Neural cell (in vitro differentiated cells): ENCODE measurements around the gene ELK4. TPM values are rescaled to one million over a fixed set of nuclear protein-coding genes. Genes with fewer than 3 reads are reported as not detected.

ENCODE experiments used
- H2AFZ ChIP-seq: fragments of 200-600, 300-800 bp; sonication (generic), shearing (Covaris generic); 2 replicates; pipeline ENCODE4 v1.6.0; 2014; ENCODE audit warnings: low read depth, mild to moderate bottlenecking, antibody characterized with exemption, low read length, moderate library complexity
- H3F3A ChIP-seq: fragments of 200-600 bp; shearing (Covaris generic); 2 replicates; pipeline ENCODE4 v1.6.1; 2016; ENCODE audit warnings: mild to moderate bottlenecking, moderate library complexity, mixed read lengths, antibody characterized with exemption, low read length; ENCODE audit not compliant: insufficient read depth, poor library complexity, severe bottlenecking
- H3K27ac ChIP-seq: fragments of 200-600, 300-800 bp; sonication (generic), shearing (Covaris generic); 2 replicates; pipeline ENCODE4 v1.5.1; 2014; ENCODE audit warnings: mild to moderate bottlenecking, low read length, moderate library complexity
- H3K27me3 ChIP-seq: fragments of 300-800, 200-600 bp; sonication (generic), shearing (Covaris generic); 2 replicates; pipeline ENCODE4 v1.6.0; 2014; ENCODE audit warnings: mild to moderate bottlenecking, low read depth, low read length, moderate library complexity; ENCODE audit not compliant: insufficient read depth
- H3K36me3 ChIP-seq: fragments of 300-800, 200-600 bp; sonication (generic), shearing (Covaris generic); 2 replicates; pipeline ENCODE4 v1.5.1; 2014; ENCODE audit warnings: mild to moderate bottlenecking, antibody characterized with exemption, low read length, moderate library complexity; ENCODE audit not compliant: insufficient read depth
- H3K4me2 ChIP-seq: fragments of 300-800, 200-600 bp; sonication (generic), shearing (Covaris generic); 2 replicates; pipeline ENCODE4 v1.6.0; 2014; ENCODE audit warnings: mild to moderate bottlenecking, low read length
- H3K4me3 ChIP-seq: fragments of 300-800, 200-600 bp; sonication (generic), shearing (Covaris generic); 2 replicates; pipeline ENCODE4 v1.5.1; 2014; ENCODE audit warnings: mild to moderate bottlenecking, low read length, moderate library complexity
- H3K79me2 ChIP-seq: fragments of 200-600 bp; shearing (Covaris generic); replicated peaks from 2 replicates; pipeline ENCODE4 v1.6.0; 2014; ENCODE audit warnings: mild to moderate bottlenecking, low read length, moderate library complexity; ENCODE audit not compliant: insufficient read depth
- H3K9ac ChIP-seq: fragments of 300-800, 200-600 bp; sonication (generic), shearing (Covaris generic); 2 replicates; pipeline ENCODE4 v1.6.1; 2016; ENCODE audit warnings: mild to moderate bottlenecking, low read length, mixed read lengths
- H3K9me2 ChIP-seq: fragments of 200-600 bp; shearing (Covaris generic); 2 replicates; pipeline ENCODE4 v1.6.1; 2016; ENCODE audit warnings: mild to moderate bottlenecking, low read length, mixed read lengths; ENCODE audit not compliant: insufficient read depth
- H3K9me3 ChIP-seq: fragments of 200-600, 300-800 bp; sonication (generic), shearing (Covaris generic); 2 replicates; pipeline ENCODE4 v1.6.1; 2016; ENCODE audit warnings: mild to moderate bottlenecking, mixed run types, low read length, moderate library complexity, mixed read lengths
- H4K20me1 ChIP-seq: fragments of 200-600 bp; shearing (Covaris generic); 2 replicates; pipeline ENCODE4 v1.6.1; 2016; ENCODE audit warnings: mild to moderate bottlenecking, mixed run types; ENCODE audit not compliant: insufficient read depth
- CTCF ChIP-seq: fragments of 450-650 bp; IDR thresholded peaks from 2 replicates; pipeline ENCODE4 v1.5.1; 2014; ENCODE audit warnings: antibody characterized with exemption, mild to moderate bottlenecking, moderate library complexity; ENCODE audit not compliant: poor library complexity, severe bottlenecking
- EP300 ChIP-seq: fragments of 450-650 bp; conservative IDR thresholded peaks from 2 replicates; pipeline ENCODE4 v1.6.1; 2014; ENCODE audit warnings: antibody characterized with exemption, mild to moderate bottlenecking, moderate library complexity; ENCODE audit not compliant: poor library complexity, severe bottlenecking
- EZH2 ChIP-seq: fragments of 200-600, 300-800 bp; shearing (Covaris generic), sonication (generic); IDR thresholded peaks from 2 replicates; pipeline ENCODE4 v1.6.1; 2014; ENCODE audit warnings: antibody characterized with exemption, low read length, borderline replicate concordance, mild to moderate bottlenecking; ENCODE audit not compliant: insufficient read depth, poor library complexity, severe bottlenecking
- MXI1 ChIP-seq: fragments of 450-650 bp; conservative IDR thresholded peaks from 2 replicates; pipeline ENCODE4 v1.6.1; 2014; ENCODE audit warnings: antibody characterized with exemption, mild to moderate bottlenecking; ENCODE audit not compliant: poor library complexity, severe bottlenecking
- POLR2AphosphoS5 ChIP-seq: IDR thresholded peaks from 2 replicates; pipeline ENCODE4 v1.6.1; 2012
- RAD21 ChIP-seq: fragments of 450-650 bp; conservative IDR thresholded peaks from 2 replicates; pipeline ENCODE4 v1.6.1; 2014; ENCODE audit warnings: antibody characterized with exemption, mild to moderate bottlenecking, moderate library complexity
- REST ChIP-seq: IDR thresholded peaks from 2 replicates; pipeline ENCODE4 v1.6.1; 2012; ENCODE audit warnings: borderline replicate concordance
- SMC3 ChIP-seq: fragments of 450-650 bp; conservative IDR thresholded peaks from 2 replicates; pipeline ENCODE4 v1.6.1; 2014; ENCODE audit warnings: antibody characterized with exemption, mild to moderate bottlenecking, moderate library complexity; ENCODE audit not compliant: poor library complexity
- TAF1 ChIP-seq: IDR thresholded peaks from 2 replicates; pipeline ENCODE4 v1.6.1; 2012; ENCODE audit warnings: low read depth
- polyA plus RNA-seq: library from polyadenylated mRNA; depleted of rRNA; stranded (reverse); fragments of >200 nt; gene quantifications from 2 replicates; pipeline ENCODE4 v1.2.3, GENCODE V29; 2014

Gene ELK4
- polyA plus RNA-seq, 1 donor from 2014 or later: 10.0 TPM

- H4K20me1 ChIP-seq: no peaks in the 10 kb centered on the region
- no peak overlapping the region for H3K4me2 ChIP-seq
- no peak overlapping the region for H3K4me3 ChIP-seq
- no peak for TF ChIP-seq RAD21
- H3K27me3 ChIP-seq: no peaks in the 10 kb centered on the region
- no peak overlapping the region for H2AFZ ChIP-seq
- no peaks in the 10 kb centered on the region for H3F3A ChIP-seq
- no peak overlapping the region for H3K27ac ChIP-seq
- H3K79me2 ChIP-seq: no peaks in the 10 kb centered on the region
- H3K9ac ChIP-seq: no peak overlapping the region
- H3K9me2 ChIP-seq: no peaks in the 10 kb centered on the region
- no peaks in the 10 kb centered on the region for H3K9me3 ChIP-seq
- no peaks in the 10 kb centered on the region for H3K36me3 ChIP-seq
Observed at GRCh38 chr1:205579711-205580110, 52.1 kb downstream of the ELK4 start.

GRCh38 chr1:205578780-205579571 lies 52.8 kb downstream of the ELK4 start:
- H3K79me2 ChIP-seq: no peaks in the 10 kb centered on the region
- no peaks in the 10 kb centered on the region for H3F3A ChIP-seq
- no peaks in the 10 kb centered on the region for H3K9me3 ChIP-seq
- no peak overlapping the region for H3K4me3 ChIP-seq
- TF ChIP-seq EP300 (no peak), RAD21 (no peak), CTCF (no peak)
- H3K36me3 ChIP-seq: no peaks in the 10 kb centered on the region
- no peak overlapping the region for H3K27ac ChIP-seq
- no peak overlapping the region for H3K4me2 ChIP-seq
- H3K9me2 ChIP-seq: no peaks in the 10 kb centered on the region
- no peak overlapping the region for H3K9ac ChIP-seq
- H4K20me1 ChIP-seq: no peaks in the 10 kb centered on the region
- no peaks in the 10 kb centered on the region for H3K27me3 ChIP-seq
- H2AFZ ChIP-seq: no peak overlapping the region

GRCh38 chr1:205577874-205578658 lies 53.7 kb downstream of the ELK4 start:
- Histone ChIP-seq H3K36me3 (no peaks in the 10 kb centered on the region), H3K4me2 (no peak overlapping the region), H3K4me3 (no peak overlapping the region), H3F3A (no peaks in the 10 kb centered on the region), H3K79me2 (no peaks in the 10 kb centered on the region), H3K9me2 (no peaks in the 10 kb centered on the region), H2AFZ (no peak overlapping the region), H3K27ac (no peak overlapping the region), H4K20me1 (no peaks in the 10 kb centered on the region), H3K9me3 (no peaks in the 10 kb centered on the region), H3K9ac (no peak overlapping the region), H3K27me3 (no peaks in the 10 kb centered on the region)
- no peak for TF ChIP-seq RAD21
- TF ChIP-seq POLR2AphosphoS5: no peak
- no peak for TF ChIP-seq EP300
- no peak for TF ChIP-seq REST
- no peak for TF ChIP-seq EZH2
- TF ChIP-seq CTCF: no peak
- no peak for TF ChIP-seq SMC3
- TF ChIP-seq TAF1: no peak
- TF ChIP-seq MXI1: no peak
